Spleen (tissue), 7 donors: Measurements from ENCODE around the gene RASSF5.
A peak's percentile ranks its signal among the peaks of the same experiment; 100 is the strongest.

ENCODE experiments used
- CTCF ChIP-seq, 11 experiments: fragments of 200-600 bp in 7 of 11; fragments of 450-650 bp in 4 of 11; sonication (generic) in 4 of 11; IDR thresholded peaks in 8 of 11; conservative IDR thresholded peaks in 3 of 11; 1 replicate in 7 of 11; 2 replicates in 4 of 11; pipeline versions ENCODE4 v1.4.0 to v1.8.0; 2016 to 2021; ENCODE audit warnings: antibody characterized with exemption in 11 of 11, inconsistent platforms in 4 of 11, mild to moderate bottlenecking in 1 of 11
- POLR2A ChIP-seq, 3 donors: fragments of 450-650 bp; IDR thresholded peaks; one replicate each; pipeline ENCODE4 v1.5.1; 2017; ENCODE audit warnings: antibody characterized with exemption in 3 of 3, mild to moderate bottlenecking in 1 of 3
- POLR2AphosphoS5 ChIP-seq, 3 donors: sonication (generic); formaldehyde crosslinking; IDR thresholded peaks; one replicate each; pipeline ENCODE4 v1.5.1; 2017; ENCODE audit warnings: antibody characterized with exemption in 3 of 3
- donor health status: DM: no; HTN: no; CAD: no; lungs with moderate emphysema.
- donor health status: DM: no; HTN: no; CAD: no.
- donor health status: DM: no; HTN: no; CAD: no.

DNA sequence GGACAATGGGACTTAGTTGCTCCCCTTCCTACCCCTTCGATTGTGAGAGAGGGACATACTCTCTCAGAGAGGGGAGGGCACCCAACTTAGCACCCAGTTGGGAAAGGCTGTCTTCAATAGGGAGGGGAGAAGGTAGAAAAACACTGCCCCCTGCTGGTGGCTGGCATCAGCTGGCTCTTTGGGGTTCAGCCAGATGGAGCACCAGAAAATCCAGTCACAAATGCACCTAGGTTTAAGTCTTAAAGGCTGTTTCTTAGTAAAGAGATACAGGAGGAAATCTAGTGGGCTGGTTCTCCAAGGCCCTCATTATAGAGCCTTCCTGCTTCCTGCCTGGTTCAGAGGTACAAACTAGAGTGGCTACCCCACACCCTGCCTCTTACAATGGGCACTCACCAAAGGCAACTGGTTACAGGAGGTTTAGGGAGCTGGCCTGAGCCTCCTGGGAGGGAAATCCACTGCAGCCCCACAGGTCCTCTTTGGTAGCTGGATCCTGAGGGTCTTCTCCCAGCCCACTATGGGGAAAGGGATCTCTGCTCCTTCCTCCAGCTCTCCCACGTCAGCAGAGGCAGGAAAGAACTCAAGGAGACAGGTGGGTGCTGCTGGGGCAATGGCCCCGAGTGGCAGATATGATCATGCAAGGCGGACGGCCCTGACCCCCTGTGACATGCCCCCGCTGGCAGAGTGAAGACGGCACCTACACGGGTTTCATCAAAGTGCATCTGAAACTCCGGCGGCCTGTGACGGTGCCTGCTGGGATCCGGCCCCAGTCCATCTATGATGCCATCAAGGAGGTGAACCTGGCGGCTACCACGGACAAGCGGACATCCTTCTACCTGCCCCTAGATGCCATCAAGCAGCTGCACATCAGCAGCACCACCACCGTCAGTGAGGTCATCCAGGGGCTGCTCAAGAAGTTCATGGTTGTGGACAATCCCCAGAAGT lies 76.6 kb downstream of the RASSF5 start:
- peak; percentile 86 to 96 (median 92) for TF ChIP-seq CTCF (IDR thresholded peaks at IDR 0.05 in 8 of 11, conservative IDR thresholded peaks at IDR 0.05 in 3 of 11)
- TF ChIP-seq POLR2A (IDR thresholded peaks at IDR 0.05): no peak
- TF ChIP-seq POLR2AphosphoS5 (IDR thresholded peaks at IDR 0.05): peak in 2 of 3 donors; percentile 51 to 60
